ENCODE measurements around the gene SS18L1. TPM values are rescaled to one million over a fixed set of nuclear protein-coding genes. Genes with fewer than 3 reads are reported as not detected.

Gene SS18L1
- total RNA-seq, 2 donors from 2014 or later = 7.6 to 7.7 TPM

- DNase-seq = no peak
- intact Hi-C loops (cut with DNase I) = no loop called here
- no peak for ATAC-seq
Observed at GRCh38 chr20:62225820-62226635, 82.5 kb downstream of the SS18L1 start.

GRCh38 chr20:62226707-62227590 is 83.4 kb downstream of the SS18L1 start:
- intact Hi-C loops (cut with DNase I) = no loop called here
- DNase-seq (no peak), ATAC-seq (no peak)

GRCh38 chr20:62227591-62227976 is 84.0 kb downstream of the SS18L1 start:
- DNase-seq (no peak), ATAC-seq (no peak)
- intact Hi-C loops (cut with DNase I) = no loop called here

DNA sequence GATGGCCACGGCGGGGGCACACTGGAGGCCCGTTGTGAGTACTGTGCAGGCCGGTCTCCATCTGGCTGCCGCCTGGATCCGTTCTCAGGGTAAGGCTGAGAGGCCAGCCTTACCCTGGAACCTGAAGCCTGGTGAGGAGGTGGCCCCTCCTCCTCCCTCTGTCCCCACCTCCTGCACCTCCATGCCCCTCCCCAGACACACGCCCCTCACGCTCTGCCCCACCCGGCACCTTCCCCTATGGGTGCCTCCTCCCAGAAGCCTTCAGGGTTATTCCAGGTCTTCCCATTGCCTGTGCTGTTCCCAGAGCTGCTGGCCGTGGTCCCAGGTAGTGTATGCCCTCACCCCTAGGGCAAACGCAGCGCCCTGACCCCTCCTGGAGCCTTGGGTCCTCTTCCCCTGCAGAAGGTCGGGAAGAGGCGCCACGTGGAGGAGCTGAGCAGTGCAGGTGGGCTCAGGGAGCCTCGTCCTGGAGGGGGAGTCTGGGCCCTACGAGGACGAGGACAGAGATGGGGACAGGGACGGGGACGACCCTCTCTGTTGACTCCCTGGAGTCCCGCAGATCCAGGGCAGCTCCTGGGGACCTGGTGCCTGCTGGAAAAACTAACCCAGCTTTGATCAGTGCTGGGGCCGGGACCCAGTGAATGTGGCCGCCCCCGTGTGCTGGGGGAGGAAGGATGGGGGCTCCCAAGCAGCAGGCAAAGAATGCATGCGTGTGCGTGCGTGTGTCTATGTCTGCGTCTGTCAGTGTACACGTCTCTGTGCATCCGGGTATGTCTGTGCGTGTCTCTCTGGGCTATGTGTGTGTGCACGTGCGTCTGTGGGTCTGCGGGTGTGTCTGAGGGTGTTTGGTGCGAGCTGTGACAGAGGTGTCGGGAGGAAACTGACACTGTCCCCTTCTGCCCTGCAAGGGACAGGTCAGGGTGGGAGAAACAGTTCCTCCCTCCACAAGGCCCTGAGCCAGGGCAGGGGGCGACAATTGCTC is 84.7 kb downstream of the SS18L1 start:
- DNase-seq (no peak), ATAC-seq (peak in 1 of 2 donors; percentile 9)
- intact Hi-C loops (cut with DNase I) = no loop called here

DNA sequence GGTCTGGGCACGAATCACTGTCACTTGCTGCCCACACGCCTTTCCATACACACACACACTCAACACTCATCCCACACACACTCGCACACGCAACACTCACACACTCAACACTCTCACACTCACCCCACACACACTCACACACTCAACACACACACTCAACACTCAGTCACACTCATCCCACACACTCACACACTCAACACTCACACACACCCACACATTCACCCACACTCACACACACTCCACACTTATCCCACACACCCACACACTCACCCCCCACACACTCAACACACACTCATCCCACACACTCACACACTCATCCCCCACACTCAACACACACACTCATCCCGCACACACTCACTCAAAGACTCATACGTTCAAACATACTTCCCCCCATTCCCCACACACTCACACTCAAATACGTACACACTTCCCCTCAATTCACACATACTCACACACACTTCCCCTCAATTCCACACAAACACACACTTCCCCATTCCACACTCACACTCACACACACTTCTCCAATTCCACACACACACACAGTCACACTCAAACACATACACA is 85.5 kb downstream of the SS18L1 start:
- intact Hi-C loops (cut with DNase I) = no loop called here
- DNase-seq (no peak), ATAC-seq (no peak)

DNA sequence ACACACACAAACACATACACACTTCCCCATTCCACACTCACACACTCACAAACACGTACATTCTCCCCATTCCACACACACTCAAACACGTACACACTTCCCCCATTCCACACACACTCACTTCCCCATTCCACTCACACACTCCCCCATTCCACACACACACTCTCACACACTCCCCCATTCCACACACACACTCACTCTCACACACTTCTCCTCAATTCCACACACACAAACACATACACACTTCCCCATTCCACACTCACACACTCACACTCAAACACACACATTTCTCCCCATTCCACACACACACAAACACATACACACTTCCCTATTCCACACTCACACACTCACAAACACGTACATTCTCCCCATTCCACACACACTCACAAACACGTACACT is 86.1 kb downstream of the SS18L1 start:
- ATAC-seq (no peak), DNase-seq (no peak)
- intact Hi-C loops (cut with DNase I) = loop anchor here in 1 of 2 donors (10.0 kb wide), 1 partner anchor 45 kb away; the partner anchor contains the start of gene MTG2

- ATAC-seq = no peak
- no peak for DNase-seq
- intact Hi-C loops (cut with DNase I) = loop anchor here in 1 of 2 donors (10.0 kb wide), 1 partner anchor 45 kb away; the partner anchor contains the start of gene MTG2
Observed at GRCh38 chr20:62230276-62230675, 86.7 kb downstream of the SS18L1 start.

GRCh38 chr20:62230696-62231095 is 87.1 kb downstream of the SS18L1 start:
- DNase-seq = no peak
- no peak for ATAC-seq
- intact Hi-C loops (cut with DNase I) = loop anchor here in 1 of 2 donors (10.0 kb wide), 1 partner anchor 46 kb away; the partner anchor contains the start of gene MTG2

DNA sequence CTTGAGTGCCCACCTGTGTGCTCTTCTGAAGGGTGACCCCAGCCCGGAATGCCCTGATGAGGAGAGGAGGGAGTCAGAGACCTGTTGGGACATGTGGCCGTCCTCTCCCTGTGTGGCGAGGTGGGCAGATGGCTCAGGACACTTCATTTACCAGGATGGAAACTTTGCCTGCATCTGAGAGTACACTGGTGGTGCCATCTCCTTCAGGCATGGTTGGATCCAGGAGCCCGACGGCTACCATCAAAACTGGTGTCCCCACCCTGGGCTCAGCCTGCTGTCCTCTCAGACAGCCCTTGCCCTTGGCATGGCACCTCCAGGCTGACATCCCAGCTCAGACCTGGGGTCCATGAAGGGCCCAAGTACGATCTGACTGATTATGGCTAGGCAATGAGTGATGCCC is 87.7 kb downstream of the SS18L1 start:
- ATAC-seq = no peak
- intact Hi-C loops (cut with DNase I) = loop anchor here in 1 of 2 donors (10.0 kb wide), 1 partner anchor 46 kb away; the partner anchor contains the start of gene MTG2
- no peak for DNase-seq

Other genes starting within 250 kb of the SS18L1 start
- gene TAF4, start 77.9 kb upstream of the SS18L1 start, total RNA-seq = 1 to 10 TPM; 8.8 to 9.3 TPM
- gene LSM14B, start 21.3 kb upstream of the SS18L1 start, total RNA-seq = 10 to 100 TPM; 36.8 to 38.1 TPM
- gene PSMA7, start 375 bp upstream of the SS18L1 start, total RNA-seq = 100 to 1,000 TPM; 174 to 210 TPM
- 10 to 100 TPM; 19.1 to 28.9 TPM for gene MTG2, start 39.3 kb downstream of the SS18L1 start, total RNA-seq
- not detected for gene HRH3, start 76.5 kb downstream of the SS18L1 start, total RNA-seq
- 10 to 100 TPM; 40.1 to 41.2 TPM for gene OSBPL2, start 94.8 kb downstream of the SS18L1 start, total RNA-seq
- 10 to 100 TPM; 57.9 to 76.9 TPM for gene ADRM1, start 159.2 kb downstream of the SS18L1 start, total RNA-seq
- 100 to 1,000 TPM in 1 of 2 donors, 10 to 100 TPM in 1; 70.4 to 113 TPM for gene LAMA5, start 223.5 kb downstream of the SS18L1 start, total RNA-seq
- gene RPS21, start 243.3 kb downstream of the SS18L1 start, total RNA-seq = 100 to 1,000 TPM; 733 to 750 TPM

All from left cardiac atrium (tissue), 4 donors.